Suprapubic skin (tissue), 4 donors: ENCODE data around the gene FCRL1.

Experiments
- EP300 ChIP-seq: sonication (generic); formaldehyde crosslinking; IDR thresholded peaks from one replicate; pipeline ENCODE4 v1.6.1; 2017; ENCODE audit warnings: antibody characterized with exemption
- POLR2A ChIP-seq, 2 donors: fragments of 450-650 bp; IDR thresholded peaks; one replicate each; pipeline ENCODE4 v1.6.1; 2017; ENCODE audit warnings: antibody characterized with exemption in 2 of 2, mild to moderate bottlenecking in 2 of 2, moderate library complexity in 2 of 2
- POLR2AphosphoS5 ChIP-seq, 3 donors: sonication (generic); formaldehyde crosslinking; IDR thresholded peaks; one replicate each; pipeline ENCODE4 v1.6.1; 2017; ENCODE audit warnings: antibody characterized with exemption in 3 of 3
- TF ChIP-seq, protein P1 (sequence below), 2 donors: fragments of 200-600 bp in 1 of 2; fragments of 450-650 bp in 1 of 2; sonication (generic) in 1 of 2; IDR thresholded peaks; one replicate each; pipeline ENCODE4 v1.5.1; 2016 to 2019; ENCODE audit warnings: antibody characterized with exemption in 2 of 2, mild to moderate bottlenecking in 1 of 2, moderate library complexity in 1 of 2

DNA sequence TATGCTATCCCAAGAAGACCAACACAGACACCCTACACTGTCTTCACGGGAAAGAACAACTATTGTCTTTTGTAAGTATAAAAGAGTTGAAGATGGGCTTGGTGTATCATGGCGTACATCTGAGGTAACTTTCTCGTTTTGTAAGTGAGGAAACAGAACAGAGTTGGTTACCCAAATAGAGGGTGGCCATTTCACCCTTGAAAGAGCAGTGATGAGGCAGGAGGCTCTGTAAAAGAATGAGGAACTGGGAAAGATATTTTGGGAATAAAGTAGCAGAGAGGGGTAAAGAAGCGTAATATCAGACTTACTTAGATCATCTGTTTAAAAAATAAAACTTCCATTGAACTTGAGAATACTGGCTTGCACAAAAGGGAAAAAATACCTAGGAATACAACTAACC lies 61.9 kb downstream of the FCRL1 start:
- TF ChIP-seq, protein P1, sequence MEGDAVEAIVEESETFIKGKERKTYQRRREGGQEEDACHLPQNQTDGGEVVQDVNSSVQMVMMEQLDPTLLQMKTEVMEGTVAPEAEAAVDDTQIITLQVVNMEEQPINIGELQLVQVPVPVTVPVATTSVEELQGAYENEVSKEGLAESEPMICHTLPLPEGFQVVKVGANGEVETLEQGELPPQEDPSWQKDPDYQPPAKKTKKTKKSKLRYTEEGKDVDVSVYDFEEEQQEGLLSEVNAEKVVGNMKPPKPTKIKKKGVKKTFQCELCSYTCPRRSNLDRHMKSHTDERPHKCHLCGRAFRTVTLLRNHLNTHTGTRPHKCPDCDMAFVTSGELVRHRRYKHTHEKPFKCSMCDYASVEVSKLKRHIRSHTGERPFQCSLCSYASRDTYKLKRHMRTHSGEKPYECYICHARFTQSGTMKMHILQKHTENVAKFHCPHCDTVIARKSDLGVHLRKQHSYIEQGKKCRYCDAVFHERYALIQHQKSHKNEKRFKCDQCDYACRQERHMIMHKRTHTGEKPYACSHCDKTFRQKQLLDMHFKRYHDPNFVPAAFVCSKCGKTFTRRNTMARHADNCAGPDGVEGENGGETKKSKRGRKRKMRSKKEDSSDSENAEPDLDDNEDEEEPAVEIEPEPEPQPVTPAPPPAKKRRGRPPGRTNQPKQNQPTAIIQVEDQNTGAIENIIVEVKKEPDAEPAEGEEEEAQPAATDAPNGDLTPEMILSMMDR (IDR thresholded peaks at IDR 0.05), result no peak
- no peak for TF ChIP-seq POLR2A (IDR thresholded peaks at IDR 0.05)
- TF ChIP-seq EP300, result no peak
- no peak for TF ChIP-seq POLR2AphosphoS5 (IDR thresholded peaks at IDR 0.05)
